WTC11 (cell line): ENCODE results near the gene MORC3. TPM values are rescaled to one million over a fixed set of nuclear protein-coding genes. Genes with fewer than 3 reads are reported as not detected.
A peak's percentile ranks its signal among the peaks of the same experiment; 100 is the strongest.

Source experiments
- ATAC-seq: fragments of 200-7000 bp; cut with Tn5 transposase; 2 replicates; pipeline ENCODE4 v1.10.0; 2021; ENCODE audit warnings: mild to moderate bottlenecking, moderate library complexity
- Bru-seq: library from RNA; stranded (reverse); fragments of 400-500 nt; gene quantifications from one replicate; lab custom pipeline; 2021; lab: Mats Ljungman, UMichigan
- CTCF ChIA-PET: fragments of 300-600 bp; sonication (Branson Sonifier 250); formaldehyde crosslinking; loops from one replicate; lab custom pipeline; 2021; ENCODE audit warnings: antibody characterized with exemption; lab: Charles Lee
- POLR2A ChIA-PET: fragments of 350-600 bp; sonication (Branson Sonifier 250); formaldehyde crosslinking; loops from one replicate; lab custom pipeline; 2021; ENCODE audit warnings: antibody characterized with exemption; lab: Charles Lee
- DNase-seq: peaks from one replicate; pipeline ENCODE4 v3.0.0; 2021; ENCODE audit warnings: low spot score
- H3K27ac Mint-ChIP-seq: 2 replicates; pipeline ENCODE4 v1.8.0; 2021; ENCODE audit warnings: mixed read lengths
- H3K27me3 Mint-ChIP-seq: 2 replicates; pipeline ENCODE4 v1.8.0; 2021; ENCODE audit warnings: low read depth, mild to moderate bottlenecking, moderate library complexity, mixed read lengths
- H3K36me3 Mint-ChIP-seq: 2 replicates; pipeline ENCODE4 v1.8.0; 2021; ENCODE audit warnings: mixed read lengths
- H3K4me1 Mint-ChIP-seq: 2 replicates; pipeline ENCODE4 v1.8.0; 2022; ENCODE audit warnings: mixed read lengths
- H3K4me3 Mint-ChIP-seq: 2 replicates; pipeline ENCODE4 v1.8.0; 2021; ENCODE audit warnings: mild to moderate bottlenecking, moderate library complexity, mixed read lengths
- H3K9me3 Mint-ChIP-seq: 2 replicates; pipeline ENCODE4 v1.8.0; 2021; ENCODE audit warnings: mixed read lengths
- EMX1 ChIP-seq: fragments of 250-450 bp; sonication (Bioruptor Pico); IDR thresholded peaks from 2 replicates; pipeline ENCODE4 v1.8.0; 2021; ENCODE audit warnings: mild to moderate bottlenecking
- ETV6 ChIP-seq: sonication (generic); formaldehyde crosslinking; IDR thresholded peaks from 2 replicates; pipeline ENCODE4 v1.8.1; 2022; ENCODE audit warnings: mild to moderate bottlenecking, missing genetic modification reagents
- FOXK1 ChIP-seq: sonication (generic); formaldehyde crosslinking; IDR thresholded peaks from 2 replicates; pipeline ENCODE4 v1.8.0; 2022; ENCODE audit warnings: mild to moderate bottlenecking, moderate library complexity, missing genetic modification reagents
- GRHL2 ChIP-seq: fragments of 250-450 bp; sonication (Bioruptor Pico); IDR thresholded peaks from 2 replicates; pipeline ENCODE4 v1.8.0; 2022; ENCODE audit warnings: mild to moderate bottlenecking, moderate library complexity; ENCODE audit not compliant: insufficient replicate concordance, severe bottlenecking
- MAX ChIP-seq: sonication (generic); formaldehyde crosslinking; IDR thresholded peaks from 2 replicates; pipeline ENCODE4 v1.8.0; 2022; ENCODE audit warnings: mild to moderate bottlenecking, missing genetic modification reagents
- NFYB ChIP-seq: sonication (generic); formaldehyde crosslinking; conservative IDR thresholded peaks from 2 replicates; pipeline ENCODE4 v1.8.0; 2022; ENCODE audit warnings: low read depth, missing genetic modification reagents
- PRDM15 ChIP-seq: sonication (generic); formaldehyde crosslinking; IDR thresholded peaks from 2 replicates; pipeline ENCODE4 v1.8.0; 2022; ENCODE audit warnings: missing genetic modification reagents
- STAT6 ChIP-seq: sonication (generic); formaldehyde crosslinking; conservative IDR thresholded peaks from 2 replicates; pipeline ENCODE4 v1.8.1; 2023; ENCODE audit warnings: mild to moderate bottlenecking, low read depth, missing genetic modification reagents, moderate library complexity
- TEAD1 ChIP-seq: sonication (generic); formaldehyde crosslinking; IDR thresholded peaks from 2 replicates; pipeline ENCODE4 v1.8.0; 2022; ENCODE audit warnings: mild to moderate bottlenecking, missing genetic modification reagents
- ZNF219 ChIP-seq: sonication (generic); formaldehyde crosslinking; IDR thresholded peaks from 2 replicates; pipeline ENCODE4 v1.8.0; 2023; ENCODE audit warnings: missing genetic modification reagents, mild to moderate bottlenecking, borderline replicate concordance
- long read RNA-seq, 3 experiments: library from RNA in 1 of 3; library from capped mRNA in 1 of 3; library from polyadenylated mRNA in 1 of 3; unstranded in 2 of 3; stranded (forward) in 1 of 3; transcript quantifications; one replicate each; pipeline ENCODE4 v2.0.0, GENCODE V29; 2021
- total RNA-seq: library from RNA; stranded (reverse); gene quantifications from 3 replicates; pipeline ENCODE4 v1.2.3, GENCODE V29; 2021
- TF ChIP-seq, protein P1 (sequence below): sonication (generic); formaldehyde crosslinking; IDR thresholded peaks from 2 replicates; pipeline ENCODE4 v1.8.1; 2023; ENCODE audit warnings: mild to moderate bottlenecking, missing genetic modification reagents
- TF ChIP-seq, protein P2 (sequence below): fragments of 250-450 bp; sonication (Bioruptor Pico); IDR thresholded peaks from 2 replicates; pipeline ENCODE4 v1.9.0; 2021; ENCODE audit warnings: moderate library complexity, mild to moderate bottlenecking, inconsistent platforms, borderline replicate concordance
- TF ChIP-seq, protein P3 (sequence below): sonication (generic); formaldehyde crosslinking; IDR thresholded peaks from 2 replicates; pipeline ENCODE4 v1.8.0; 2022; ENCODE audit warnings: mild to moderate bottlenecking, missing genetic modification reagents
- TF ChIP-seq, protein P4 (sequence below): fragments of 250-450 bp; sonication (Bioruptor Pico); IDR thresholded peaks from 2 replicates; pipeline ENCODE4 v1.9.0; 2021; ENCODE audit warnings: mild to moderate bottlenecking, borderline replicate concordance

MORC3 gene, protein sequence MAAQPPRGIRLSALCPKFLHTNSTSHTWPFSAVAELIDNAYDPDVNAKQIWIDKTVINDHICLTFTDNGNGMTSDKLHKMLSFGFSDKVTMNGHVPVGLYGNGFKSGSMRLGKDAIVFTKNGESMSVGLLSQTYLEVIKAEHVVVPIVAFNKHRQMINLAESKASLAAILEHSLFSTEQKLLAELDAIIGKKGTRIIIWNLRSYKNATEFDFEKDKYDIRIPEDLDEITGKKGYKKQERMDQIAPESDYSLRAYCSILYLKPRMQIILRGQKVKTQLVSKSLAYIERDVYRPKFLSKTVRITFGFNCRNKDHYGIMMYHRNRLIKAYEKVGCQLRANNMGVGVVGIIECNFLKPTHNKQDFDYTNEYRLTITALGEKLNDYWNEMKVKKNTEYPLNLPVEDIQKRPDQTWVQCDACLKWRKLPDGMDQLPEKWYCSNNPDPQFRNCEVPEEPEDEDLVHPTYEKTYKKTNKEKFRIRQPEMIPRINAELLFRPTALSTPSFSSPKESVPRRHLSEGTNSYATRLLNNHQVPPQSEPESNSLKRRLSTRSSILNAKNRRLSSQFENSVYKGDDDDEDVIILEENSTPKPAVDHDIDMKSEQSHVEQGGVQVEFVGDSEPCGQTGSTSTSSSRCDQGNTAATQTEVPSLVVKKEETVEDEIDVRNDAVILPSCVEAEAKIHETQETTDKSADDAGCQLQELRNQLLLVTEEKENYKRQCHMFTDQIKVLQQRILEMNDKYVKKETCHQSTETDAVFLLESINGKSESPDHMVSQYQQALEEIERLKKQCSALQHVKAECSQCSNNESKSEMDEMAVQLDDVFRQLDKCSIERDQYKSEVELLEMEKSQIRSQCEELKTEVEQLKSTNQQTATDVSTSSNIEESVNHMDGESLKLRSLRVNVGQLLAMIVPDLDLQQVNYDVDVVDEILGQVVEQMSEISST
- 15.9 to 17.2 TPM (median 16.1 TPM) in 3 replicates for total RNA-seq
- Bru-seq, nascent RNA: percentile 85 among the genes with signal in this experiment
- long read RNA-seq, experiment 1, full-length matches to known transcripts: 46 of 80 reads
- long read RNA-seq, experiment 1, partial matches to known transcripts: 17 of 80 reads
- long read RNA-seq, experiment 1, other reads (novel, unspliced or antisense): 17 of 80 reads
- long read RNA-seq, experiment 2, full-length matches to known transcripts: 8 of 26 reads
- long read RNA-seq, experiment 2, partial matches to known transcripts: 9 of 26 reads
- long read RNA-seq, experiment 2, other reads (novel, unspliced or antisense): 9 of 26 reads
- long read RNA-seq, experiment 3, full-length matches to known transcripts: 1 of 1 reads
- long read RNA-seq, experiment 3, partial matches to known transcripts: 0 of 1 reads
- long read RNA-seq, experiment 3, other reads (novel, unspliced or antisense): 0 of 1 reads

- Mint-ChIP-seq H3K4me3 (peak within 1 kb of the TSS; percentile 98), H3K4me1 (peaks cover 20% of the 10 kb centered on the region), H3K36me3 (peaks cover 18% of the 10 kb centered on the region), H3K9me3 (peaks cover 16% of the 10 kb centered on the region), H3K27me3 (peaks cover 32% of the 10 kb centered on the region), H3K27ac (peak within 1 kb of the TSS; percentile 100)
- CTCF ChIA-PET: interaction anchor here (0.6 to 2.1 kb wide), 16 partner anchors 10 to 194 kb away, joined by 3 to 8 read pairs (median 5); partner anchors contain the start of gene DOP1B
- DNase-seq: peak; percentile 98
- POLR2A ChIA-PET: interaction anchor here (0.6 to 1.8 kb wide), 16 partner anchors 8 to 164 kb away, joined by 3 to 10 read pairs (median 4); partner anchors contain the start of gene CHAF1B
- peak; percentile 93 for ATAC-seq
- TF ChIP-seq EMX1: no peak
- TF ChIP-seq FOXK1 (CRISPR knock-in tag): peak; percentile 36; the same call in 1 of the 2 replicates
- no peak for TF ChIP-seq STAT6
- TF ChIP-seq, protein P1, sequence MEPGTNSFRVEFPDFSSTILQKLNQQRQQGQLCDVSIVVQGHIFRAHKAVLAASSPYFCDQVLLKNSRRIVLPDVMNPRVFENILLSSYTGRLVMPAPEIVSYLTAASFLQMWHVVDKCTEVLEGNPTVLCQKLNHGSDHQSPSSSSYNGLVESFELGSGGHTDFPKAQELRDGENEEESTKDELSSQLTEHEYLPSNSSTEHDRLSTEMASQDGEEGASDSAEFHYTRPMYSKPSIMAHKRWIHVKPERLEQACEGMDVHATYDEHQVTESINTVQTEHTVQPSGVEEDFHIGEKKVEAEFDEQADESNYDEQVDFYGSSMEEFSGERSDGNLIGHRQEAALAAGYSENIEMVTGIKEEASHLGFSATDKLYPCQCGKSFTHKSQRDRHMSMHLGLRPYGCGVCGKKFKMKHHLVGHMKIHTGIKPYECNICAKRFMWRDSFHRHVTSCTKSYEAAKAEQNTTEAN (CRISPR knock-in tag): 0 out of 2 replicates have a peak, but pooled peaks have one; percentile 49
- no peak for TF ChIP-seq NFYB
- peak; percentile 77; the same call in 1 of the 2 replicates for TF ChIP-seq MAX (CRISPR knock-in tag)
- TF ChIP-seq PRDM15 (CRISPR knock-in tag): peak; percentile 95
- no peak for TF ChIP-seq GRHL2
- TF ChIP-seq, protein P2, sequence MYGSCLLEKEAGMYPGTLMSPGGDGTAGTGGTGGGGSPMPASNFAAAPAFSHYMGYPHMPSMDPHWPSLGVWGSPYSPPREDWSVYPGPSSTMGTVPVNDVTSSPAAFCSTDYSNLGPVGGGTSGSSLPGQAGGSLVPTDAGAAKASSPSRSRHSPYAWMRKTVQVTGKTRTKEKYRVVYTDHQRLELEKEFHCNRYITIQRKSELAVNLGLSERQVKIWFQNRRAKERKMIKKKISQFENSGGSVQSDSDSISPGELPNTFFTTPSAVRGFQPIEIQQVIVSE: no peak
- no peak for TF ChIP-seq ZNF219 (CRISPR knock-in tag)
- TF ChIP-seq, protein P3, sequence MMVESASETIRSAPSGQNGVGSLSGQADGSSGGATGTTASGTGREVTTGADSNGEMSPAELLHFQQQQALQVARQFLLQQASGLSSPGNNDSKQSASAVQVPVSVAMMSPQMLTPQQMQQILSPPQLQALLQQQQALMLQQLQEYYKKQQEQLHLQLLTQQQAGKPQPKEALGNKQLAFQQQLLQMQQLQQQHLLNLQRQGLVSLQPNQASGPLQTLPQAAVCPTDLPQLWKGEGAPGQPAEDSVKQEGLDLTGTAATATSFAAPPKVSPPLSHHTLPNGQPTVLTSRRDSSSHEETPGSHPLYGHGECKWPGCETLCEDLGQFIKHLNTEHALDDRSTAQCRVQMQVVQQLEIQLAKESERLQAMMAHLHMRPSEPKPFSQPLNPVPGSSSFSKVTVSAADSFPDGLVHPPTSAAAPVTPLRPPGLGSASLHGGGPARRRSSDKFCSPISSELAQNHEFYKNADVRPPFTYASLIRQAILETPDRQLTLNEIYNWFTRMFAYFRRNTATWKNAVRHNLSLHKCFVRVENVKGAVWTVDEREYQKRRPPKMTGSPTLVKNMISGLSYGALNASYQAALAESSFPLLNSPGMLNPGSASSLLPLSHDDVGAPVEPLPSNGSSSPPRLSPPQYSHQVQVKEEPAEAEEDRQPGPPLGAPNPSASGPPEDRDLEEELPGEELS (CRISPR knock-in tag): peak; percentile 63; the same call in 1 of the 2 replicates
- TF ChIP-seq ETV6 (CRISPR knock-in tag): peak; percentile 66; the same call in 1 of the 2 replicates
- TF ChIP-seq, protein P4, sequence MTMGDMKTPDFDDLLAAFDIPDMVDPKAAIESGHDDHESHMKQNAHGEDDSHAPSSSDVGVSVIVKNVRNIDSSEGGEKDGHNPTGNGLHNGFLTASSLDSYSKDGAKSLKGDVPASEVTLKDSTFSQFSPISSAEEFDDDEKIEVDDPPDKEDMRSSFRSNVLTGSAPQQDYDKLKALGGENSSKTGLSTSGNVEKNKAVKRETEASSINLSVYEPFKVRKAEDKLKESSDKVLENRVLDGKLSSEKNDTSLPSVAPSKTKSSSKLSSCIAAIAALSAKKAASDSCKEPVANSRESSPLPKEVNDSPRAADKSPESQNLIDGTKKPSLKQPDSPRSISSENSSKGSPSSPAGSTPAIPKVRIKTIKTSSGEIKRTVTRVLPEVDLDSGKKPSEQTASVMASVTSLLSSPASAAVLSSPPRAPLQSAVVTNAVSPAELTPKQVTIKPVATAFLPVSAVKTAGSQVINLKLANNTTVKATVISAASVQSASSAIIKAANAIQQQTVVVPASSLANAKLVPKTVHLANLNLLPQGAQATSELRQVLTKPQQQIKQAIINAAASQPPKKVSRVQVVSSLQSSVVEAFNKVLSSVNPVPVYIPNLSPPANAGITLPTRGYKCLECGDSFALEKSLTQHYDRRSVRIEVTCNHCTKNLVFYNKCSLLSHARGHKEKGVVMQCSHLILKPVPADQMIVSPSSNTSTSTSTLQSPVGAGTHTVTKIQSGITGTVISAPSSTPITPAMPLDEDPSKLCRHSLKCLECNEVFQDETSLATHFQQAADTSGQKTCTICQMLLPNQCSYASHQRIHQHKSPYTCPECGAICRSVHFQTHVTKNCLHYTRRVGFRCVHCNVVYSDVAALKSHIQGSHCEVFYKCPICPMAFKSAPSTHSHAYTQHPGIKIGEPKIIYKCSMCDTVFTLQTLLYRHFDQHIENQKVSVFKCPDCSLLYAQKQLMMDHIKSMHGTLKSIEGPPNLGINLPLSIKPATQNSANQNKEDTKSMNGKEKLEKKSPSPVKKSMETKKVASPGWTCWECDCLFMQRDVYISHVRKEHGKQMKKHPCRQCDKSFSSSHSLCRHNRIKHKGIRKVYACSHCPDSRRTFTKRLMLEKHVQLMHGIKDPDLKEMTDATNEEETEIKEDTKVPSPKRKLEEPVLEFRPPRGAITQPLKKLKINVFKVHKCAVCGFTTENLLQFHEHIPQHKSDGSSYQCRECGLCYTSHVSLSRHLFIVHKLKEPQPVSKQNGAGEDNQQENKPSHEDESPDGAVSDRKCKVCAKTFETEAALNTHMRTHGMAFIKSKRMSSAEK (CRISPR knock-in tag): no peak
- peak; percentile 59; the same call in 1 of the 2 replicates for TF ChIP-seq TEAD1
These were observed at the start of gene MORC3 for GRCh38 chr21:36319767-36320420. TSS of gene MORC3 (plus strand) at chr21:36320197. CDS start at chr21:36320265, 68 bp downstream.
